ENCODE measurements around the gene TAC4. TPM values are rescaled to one million over a fixed set of nuclear protein-coding genes. Genes with fewer than 3 reads are reported as not detected.

Gene TAC4
- polyA plus RNA-seq, 2 of the 4 experiments (the other 2 are of a cell fraction) = not detected

GRCh38 chr17:49896222-49896621 is 48.4 kb upstream of the TAC4 start:
- Histone ChIP-seq H3K27ac (no peak overlapping the region), H3K9me3 (no peaks in the 10 kb centered on the region), H3K4me3 (no peak overlapping the region), H3K4me1 (no peaks in the 10 kb centered on the region), H3K4me2 (no peak overlapping the region)
- DNase-seq (ENCODE audit: low read depth in 1 of 2, low spot score in 1 of 2) (no peak), FAIRE-seq (no peak), ATAC-seq (no peak)
- 6% methylated on average over 1 of the region's 1 CpG for WGBS (ENCODE audit: missing lambda C conversion rate)
- no peak for TF ChIP-seq HOXA7 (CRISPR knock-in tag; IDR thresholded peaks at IDR 0.05)
- TF ChIP-seq ZNF302 (CRISPR knock-in tag; IDR thresholded peaks at IDR 0.05) = no peak
- TF ChIP-seq RFX5 (IDR thresholded peaks at IDR 0.05) = no peak
- no peak for TF ChIP-seq USF2 (IDR thresholded peaks at IDR 0.05)
- TF ChIP-seq EP300 (IDR thresholded peaks at IDR 0.05) = no peak
- no peak for TF ChIP-seq MAFK (IDR thresholded peaks at IDR 0.05; ENCODE audit: partially characterized antibody)
- TF ChIP-seq REST (IDR thresholded peaks at IDR 0.05) = no peak
- POLR2A ChIA-PET = no interaction called here
- CTCF ChIA-PET = interaction anchor here (1.1 to 62.1 kb wide), 4 partner anchors 36 to 131 kb away, joined by 3 to 2613 read pairs (median 5); partner anchors contain the start of genes DLX3 and DLX4

GRCh38 chr17:49895812-49896211 is 47.9 kb upstream of the TAC4 start:
- no peaks in the 10 kb centered on the region for H3K4me1 ChIP-seq
- CTCF ChIA-PET = interaction anchor here (1.1 to 62.1 kb wide), 5 partner anchors 13 to 131 kb away, joined by 3 to 2613 read pairs (median 4); partner anchors contain the start of genes DLX3 and DLX4
- WGBS (ENCODE audit: missing lambda C conversion rate) = 5% methylated on average over 2 of the region's 2 CpGs

More at GRCh38 chr17:49895812-49896211, 47.9 kb upstream of the TAC4 start:
- Histone ChIP-seq H3K27ac (no peak overlapping the region), H3K4me2 (no peak overlapping the region), H3K4me3 (no peak overlapping the region), H3K9me3 (no peaks in the 10 kb centered on the region)
- ATAC-seq = no peak
- no peak for FAIRE-seq
- TF ChIP-seq GATA3 (IDR thresholded peaks at IDR 0.05; ENCODE audit: borderline replicate concordance) (no peak), REST (IDR thresholded peaks at IDR 0.05) (no peak), CHD4 (IDR thresholded peaks at IDR 0.05; ENCODE audit: borderline replicate concordance) (no peak), USF2 (IDR thresholded peaks at IDR 0.05) (no peak), ZSCAN20 (CRISPR knock-in tag; IDR thresholded peaks at IDR 0.05) (no peak), JUN (IDR thresholded peaks at IDR 0.05) (no peak), JUNB (IDR thresholded peaks at IDR 0.05) (no peak), TFCP2L1 (CRISPR knock-in tag; IDR thresholded peaks at IDR 0.05) (no peak), RARB (CRISPR knock-in tag; IDR thresholded peaks at IDR 0.05) (no peak), EP300 (IDR thresholded peaks at IDR 0.05) (no peak), TP53 (CRISPR knock-in tag; IDR thresholded peaks at IDR 0.05) (no peak)
- no peak for DNase-seq (ENCODE audit: low read depth in 1 of 2, low spot score in 1 of 2)
- POLR2A ChIA-PET = no interaction called here
